Transverse colon (tissue), 4 donors: ENCODE results near the gene KCNH3. TPM values are rescaled to one million over a fixed set of nuclear protein-coding genes. Genes with fewer than 3 reads are reported as not detected.

Experiments
- DNase-seq: peaks from one replicate; pipeline ENCODE4 v3.0.0-alpha.2; 2019
- H3K27ac ChIP-seq, 4 donors: fragments of 200-600 bp; sonication (generic); 2 replicates each; pipeline ENCODE4 v1.5.1; 2016 to 2018; ENCODE audit warnings: inconsistent platforms in 4 of 4
- H3K27me3 ChIP-seq: fragments of 200-600 bp; sonication (generic); 2 replicates; pipeline ENCODE4 v1.5.1; 2017; ENCODE audit warnings: inconsistent platforms
- H3K36me3 ChIP-seq, 4 donors: fragments of 200-600 bp; sonication (generic); 2 replicates each; pipeline ENCODE4 v1.5.1; 2017 to 2019; ENCODE audit warnings: inconsistent platforms in 4 of 4
- H3K4me1 ChIP-seq, 4 donors: fragments of 200-600 bp; sonication (generic); 2 replicates each; pipeline ENCODE4 v1.5.1; 2017 to 2020; ENCODE audit warnings: inconsistent platforms in 4 of 4
- H3K4me3 ChIP-seq, 4 donors: fragments of 200-600 bp; sonication (generic); 1 replicate in 1 of 4; 2 replicates in 3 of 4; pipeline versions ENCODE4 v1.5.1 to v1.6.1; 2017 to 2019; ENCODE audit warnings: inconsistent platforms in 4 of 4
- H3K9me3 ChIP-seq, 2 donors: fragments of 200-600 bp; sonication (generic); 2 replicates each; pipeline ENCODE4 v1.5.1; 2017 to 2019; ENCODE audit warnings: inconsistent platforms in 2 of 2
- CTCF ChIP-seq, 5 experiments: fragments of 200-600 bp in 3 of 5; fragments of 450-650 bp in 2 of 5; sonication (generic) in 3 of 5; IDR thresholded peaks; 1 replicate in 2 of 5; 2 replicates in 3 of 5; pipeline ENCODE4 v1.5.1; 2016 to 2017; ENCODE audit warnings: antibody characterized with exemption in 5 of 5, inconsistent platforms in 3 of 5, mild to moderate bottlenecking in 2 of 5, moderate library complexity in 1 of 5
- EP300 ChIP-seq: sonication (generic); formaldehyde crosslinking; IDR thresholded peaks from one replicate; pipeline ENCODE4 v1.6.1; 2017; ENCODE audit warnings: antibody characterized with exemption, low read depth
- POLR2A ChIP-seq: fragments of 450-650 bp; IDR thresholded peaks from one replicate; pipeline ENCODE4 v1.6.1; 2016; ENCODE audit warnings: antibody characterized with exemption, mild to moderate bottlenecking, moderate library complexity
- POLR2AphosphoS5 ChIP-seq, 3 donors: sonication (generic); formaldehyde crosslinking; IDR thresholded peaks; one replicate each; pipeline ENCODE4 v1.6.1; 2016; ENCODE audit warnings: antibody characterized with exemption in 3 of 3
- WGBS, 2 donors: methylation state at CpG; one replicate each; pipeline ENCODE4 v1.1.5; 2018; ENCODE audit warnings: low coverage in 1 of 2; 5-methylcytosine and 5-hydroxymethylcytosine counted together
- in situ Hi-C, 4 donors: fragments of 200-750 bp; cut with MboI; loops; one replicate each; pipeline versions ENCODE4 v1.15.0 to v1.15.1; 2017; ENCODE audit warnings: low sequenced_read_pairs in 3 of 4, low pct_ligation_motif_present in 1 of 4, low pct_unique_long_range_greater_than_20kb in 1 of 4
- intact Hi-C: fragments of 100-400 bp; cut with DNase I; formaldehyde crosslinking; loops from one replicate; pipeline ENCODE4 v1.15.1; 2023; ENCODE audit warnings: low total_unique reads
- total RNA-seq, 4 donors: library from RNA; depleted of rRNA; stranded (reverse); fragments of >200 nt; gene quantifications; one replicate each; pipeline ENCODE4 v1.1.0, GENCODE V29; 2016

Gene KCNH3
- total RNA-seq, 4 donors from 2014 or later = 0.32 to 0.80 TPM; not detected in 2

- DNase-seq = no peak
- TF ChIP-seq POLR2A (no peak), EP300 (no peak), POLR2AphosphoS5 (IDR thresholded peaks at IDR 0.05) (no peak), CTCF (IDR thresholded peaks at IDR 0.05) (no peak)
- no peak overlapping the region for H3K27ac ChIP-seq
- no peaks in the 10 kb centered on the region for H3K36me3 ChIP-seq
- peaks cover 9 to 25% (median 19%) of the 10 kb centered on the region in 4 donors for H3K4me1 ChIP-seq
- in situ Hi-C loops = no loop called here
- peaks cover 78% of the 10 kb centered on the region for H3K27me3 ChIP-seq
- no peaks in the 10 kb centered on the region for H3K9me3 ChIP-seq
- 80 to 86% methylated on average over 3 to 18 of the region's 18 CpGs for WGBS, 2 donors
- no peak overlapping the region for H3K4me3 ChIP-seq
- intact Hi-C loops = no loop called here
Observed at GRCh38 chr12:49541140-49541861, 2.5 kb downstream of the KCNH3 start.

- intact Hi-C loops (no loop called here), in situ Hi-C loops (no loop called here)
- no peak for DNase-seq
- no peak for TF ChIP-seq EP300
- TF ChIP-seq POLR2A = no peak
- TF ChIP-seq POLR2AphosphoS5 (IDR thresholded peaks at IDR 0.05) = no peak
- TF ChIP-seq CTCF (IDR thresholded peaks at IDR 0.05) = no peak
- Histone ChIP-seq H3K9me3 (no peaks in the 10 kb centered on the region), H3K36me3 (no peaks in the 10 kb centered on the region), H3K27ac (no peak overlapping the region), H3K27me3 (peaks cover 78% of the 10 kb centered on the region), H3K4me1 (peaks cover 9 to 25% (median 19%) of the 10 kb centered on the region in 4 donors), H3K4me3 (no peak overlapping the region)
- WGBS, 2 donors = 84% methylated on average over 7 of the region's 7 CpGs; no CpG with 5 or more reads in 1 of the 2 donors
Observed at GRCh38 chr12:49541911-49542505, 3.2 kb downstream of the KCNH3 start.

GRCh38 chr12:49542592-49543160 is 3.8 kb downstream of the KCNH3 start:
- Histone ChIP-seq H3K36me3 (no peaks in the 10 kb centered on the region), H3K27ac (no peak overlapping the region), H3K4me3 (no peak overlapping the region), H3K9me3 (no peaks in the 10 kb centered on the region), H3K27me3 (peaks cover 78% of the 10 kb centered on the region), H3K4me1 (peaks cover 6 to 21% (median 16%) of the 10 kb centered on the region in 4 donors)
- TF ChIP-seq EP300 (no peak), POLR2A (no peak), POLR2AphosphoS5 (IDR thresholded peaks at IDR 0.05) (no peak), CTCF (IDR thresholded peaks at IDR 0.05) (no peak)
- in situ Hi-C loops (no loop called here), intact Hi-C loops (no loop called here)
- no peak for DNase-seq
- WGBS, 2 donors = 40 to 95% methylated on average over 1 to 15 of the region's 15 CpGs

- no peaks in the 10 kb centered on the region for H3K36me3 ChIP-seq
- H3K4me1 ChIP-seq = peaks cover 4 to 14% (median 9%) of the 10 kb centered on the region in 4 donors
- peaks cover 78% of the 10 kb centered on the region for H3K27me3 ChIP-seq
- intact Hi-C loops (no loop called here), in situ Hi-C loops (no loop called here)
- no peak overlapping the region for H3K27ac ChIP-seq
- H3K4me3 ChIP-seq = no peak overlapping the region
- H3K9me3 ChIP-seq = no peaks in the 10 kb centered on the region
- 51 to 60% methylated on average over 1 to 10 of the region's 20 CpGs for WGBS, 2 donors
- TF ChIP-seq EP300 (no peak), CTCF (IDR thresholded peaks at IDR 0.05) (no peak), POLR2A (no peak), POLR2AphosphoS5 (IDR thresholded peaks at IDR 0.05) (no peak)
- DNase-seq = no peak
Observed at GRCh38 chr12:49543221-49543913, 4.5 kb downstream of the KCNH3 start.
